Keratinocyte (primary cell): ENCODE measurements around the gene FASTKD2. TPM values are rescaled to one million over a fixed set of nuclear protein-coding genes. Genes with fewer than 3 reads are reported as not detected.

Experiments
- DNase-seq: peaks from one replicate; pipeline ENCODE4 v3.0.0-alpha.2; 2011; ENCODE audit warnings: low read depth, missing footprints, low spot score
- FAIRE-seq: peaks from 2 replicates; lab custom pipeline; 2011; peaks lifted over from hg19 to GRCh38; lab: Jason Lieb, UNC
- H2AFZ ChIP-seq: 2 replicates; pipeline ENCODE4 v1.6.0; 2012; ENCODE audit warnings: low read length, control low read depth, inconsistent platforms; ENCODE audit not compliant: control insufficient read depth
- H3K27ac ChIP-seq: 2 replicates; pipeline ENCODE4 v1.5.1; 2011; ENCODE audit warnings: low read length; ENCODE audit not compliant: control insufficient read depth, insufficient read depth
- H3K27me3 ChIP-seq: 3 replicates; pipeline ENCODE4 v1.6.0; 2011; ENCODE audit warnings: low read length; ENCODE audit not compliant: control insufficient read depth, insufficient read depth; ENCODE audit errors: extremely low read depth
- H3K36me3 ChIP-seq, 2 experiments: 2 replicates in 1 of 2; 3 replicates in 1 of 2; pipeline ENCODE4 v1.5.1; 2011; ENCODE audit warnings: low read length in 2 of 2, mild to moderate bottlenecking in 1 of 2; ENCODE audit not compliant: control insufficient read depth in 2 of 2, insufficient read depth in 2 of 2; ENCODE audit errors: extremely low read depth in 1 of 2
- H3K4me1 ChIP-seq: 3 replicates; pipeline ENCODE4 v1.5.1; 2011; ENCODE audit warnings: low read length; ENCODE audit not compliant: control insufficient read depth, insufficient read depth; ENCODE audit errors: extremely low read depth
- H3K4me2 ChIP-seq: 3 replicates; pipeline ENCODE4 v1.6.0; 2011; ENCODE audit warnings: low read depth, low read length; ENCODE audit not compliant: control insufficient read depth, insufficient read depth; ENCODE audit errors: extremely low read depth
- H3K4me3 ChIP-seq, 3 experiments: fragments of 200-600 bp in 1 of 3; sonication (generic) in 1 of 3; 2 replicates in 2 of 3; 3 replicates in 1 of 3; pipeline ENCODE4 v1.5.1; 2011 to 2016; ENCODE audit warnings: low read length in 3 of 3, mild to moderate bottlenecking in 3 of 3, control low read depth in 2 of 3, inconsistent platforms in 1 of 3, low read depth in 1 of 3, mixed read lengths in 1 of 3, mixed run types in 1 of 3, moderate library complexity in 1 of 3; ENCODE audit not compliant: control insufficient read depth in 2 of 3, insufficient read depth in 2 of 3; ENCODE audit errors: extremely low read depth in 1 of 3
- H3K79me2 ChIP-seq: 2 replicates; pipeline ENCODE4 v1.6.0; 2012; ENCODE audit warnings: low read length; ENCODE audit not compliant: control insufficient read depth, insufficient read depth
- H3K9ac ChIP-seq: 3 replicates; pipeline ENCODE4 v1.6.0; 2011; ENCODE audit warnings: low read length; ENCODE audit not compliant: control insufficient read depth, insufficient read depth; ENCODE audit errors: extremely low read depth
- H3K9me1 ChIP-seq: 3 replicates; pipeline ENCODE4 v1.6.0; 2011; ENCODE audit warnings: low read length; ENCODE audit not compliant: control insufficient read depth, insufficient read depth; ENCODE audit errors: extremely low read depth
- H3K9me3 ChIP-seq: 2 replicates; pipeline ENCODE4 v1.5.1; 2012; ENCODE audit warnings: low read depth, low read length; ENCODE audit not compliant: control insufficient read depth
- H4K20me1 ChIP-seq: 3 replicates; pipeline ENCODE4 v1.6.0; 2011; ENCODE audit warnings: low read length; ENCODE audit not compliant: control insufficient read depth, insufficient read depth; ENCODE audit errors: extremely low read depth
- CTCF ChIP-seq, 3 experiments: IDR thresholded peaks in 1 of 3; conservative IDR thresholded peaks in 1 of 3; optimal IDR thresholded peaks in 1 of 3; 2 replicates in 2 of 3; 3 replicates in 1 of 3; pipeline versions ENCODE3 to v1.5.1; 2011; ENCODE audit warnings: low read length in 3 of 3, mild to moderate bottlenecking in 3 of 3, moderate library complexity in 2 of 3, control low read depth in 1 of 3, inconsistent platforms in 1 of 3; ENCODE audit not compliant: insufficient read depth in 2 of 3; ENCODE audit errors: extremely low read depth in 1 of 3
- EZH2 ChIP-seq: IDR thresholded peaks from one replicate; pipeline ENCODE4 v1.6.1; 2012; ENCODE audit warnings: inconsistent platforms, mild to moderate bottlenecking, low read length, moderate library complexity
- dilution Hi-C: fragments of 300-500 bp; cut with MboI; formaldehyde crosslinking; loops from one replicate; pipeline ENCODE4 v1.7.0; 2020; ENCODE audit warnings: low sequenced_read_pairs; ENCODE audit not compliant: extremely low pct_ligation_motif_present
- polyA plus RNA-seq, 5 experiments: library from polyadenylated mRNA; depleted of rRNA in 3 of 5; stranded (reverse) in 3 of 5; stranded (forward) in 1 of 5; unstranded in 1 of 5; fragments of >200 nt; gene quantifications; 1 replicate in 1 of 5; 2 replicates in 3 of 5; 3 replicates in 1 of 5; pipeline versions ENCODE4 v1.2.1 to v1.2.3, GENCODE V29; 2011 to 2012; ENCODE audit warnings: missing spikeins in 2 of 5, low read depth in 1 of 5, low replicate concordance in 1 of 5

FASTKD2 gene
- polyA plus RNA-seq, 1 donor (not counting 4 experiments of a cell fraction or from before 2014, with no cell fraction given): 51.1 TPM

- H3K9me3 ChIP-seq: no peaks in the 10 kb centered on the region
- dilution Hi-C loops: no loop called here
- no peak overlapping the region for H3K27ac ChIP-seq
- FAIRE-seq (no peak), DNase-seq (no peak)
- no peaks in the 10 kb centered on the region for H3K4me1 ChIP-seq
- TF ChIP-seq EZH2 (no peak), CTCF (optimal IDR thresholded peaks at IDR 0.05 in 1 of 3, IDR thresholded peaks at IDR 0.05 in 1 of 3, conservative IDR thresholded peaks at IDR 0.05 in 1 of 3; ENCODE audit: extremely low read depth in 1 of 3, insufficient read depth in 2 of 3, low read length in 3 of 3) (no peak)
- H3K9me1 ChIP-seq: no peaks in the 10 kb centered on the region
- H3K4me3 ChIP-seq: no peak overlapping the region
- peaks cover 2 to 9% of the 10 kb centered on the region in 2 experiments for H3K36me3 ChIP-seq
- no peaks in the 10 kb centered on the region for H3K79me2 ChIP-seq
- no peak overlapping the region for H2AFZ ChIP-seq
- H4K20me1 ChIP-seq: no peaks in the 10 kb centered on the region
- no peaks in the 10 kb centered on the region for H3K27me3 ChIP-seq
- no peak overlapping the region for H3K9ac ChIP-seq
- H3K4me2 ChIP-seq: no peak overlapping the region
These were observed 32.6 kb downstream of the FASTKD2 start for GRCh38 chr2:206798000-206798399.

- H3K9ac ChIP-seq: no peak overlapping the region
- DNase-seq (no peak), FAIRE-seq (no peak)
- no peaks in the 10 kb centered on the region for H4K20me1 ChIP-seq
- H3K27ac ChIP-seq: no peak overlapping the region
- no peaks in the 10 kb centered on the region for H3K9me1 ChIP-seq
- dilution Hi-C loops: no loop called here
- no peak overlapping the region for H3K4me2 ChIP-seq
- H3K79me2 ChIP-seq: no peaks in the 10 kb centered on the region
- no peaks in the 10 kb centered on the region for H3K27me3 ChIP-seq
- H2AFZ ChIP-seq: no peak overlapping the region
- no peaks in the 10 kb centered on the region for H3K9me3 ChIP-seq
- TF ChIP-seq CTCF (optimal IDR thresholded peaks at IDR 0.05 in 1 of 3, IDR thresholded peaks at IDR 0.05 in 1 of 3, conservative IDR thresholded peaks at IDR 0.05 in 1 of 3; ENCODE audit: extremely low read depth in 1 of 3, insufficient read depth in 2 of 3, low read length in 3 of 3) (no peak), EZH2 (no peak)
- no peak overlapping the region for H3K4me3 ChIP-seq
- H3K4me1 ChIP-seq: no peaks in the 10 kb centered on the region
- peaks cover 2 to 9% of the 10 kb centered on the region in 2 experiments for H3K36me3 ChIP-seq
These were observed 33.7 kb downstream of the FASTKD2 start for GRCh38 chr2:206799083-206799482.
